HepG2 (cell line): ENCODE results near the gene GPBP1. TPM values are rescaled to one million over a fixed set of nuclear protein-coding genes. Genes with fewer than 3 reads are reported as not detected.

Experiments used
- AGO1 ChIP-seq: fragments of 200-400 bp; formaldehyde crosslinking; IDR thresholded peaks from 2 replicates; pipeline ENCODE4 v1.6.1; 2017; ENCODE audit warnings: mild to moderate bottlenecking, low read depth, low read length, moderate library complexity; ENCODE audit not compliant: poor library complexity, severe bottlenecking
- ATF2 ChIP-seq: sonication (generic); formaldehyde crosslinking; IDR thresholded peaks from 2 replicates; pipeline ENCODE4 v1.4.0; 2020; ENCODE audit warnings: missing genetic modification reagents
- CHD4 ChIP-seq: fragments of 200-600 bp; sonication (generic); IDR thresholded peaks from 2 replicates; pipeline ENCODE4 v1.7.0; 2017; ENCODE audit warnings: mild to moderate bottlenecking, low read length, borderline replicate concordance
- E2F1 ChIP-seq: sonication (generic); formaldehyde crosslinking; IDR thresholded peaks from 2 replicates; pipeline ENCODE4 v1.5.0; 2020; ENCODE audit warnings: missing genetic modification reagents
- HMGA1 ChIP-seq: sonication (generic); formaldehyde crosslinking; conservative IDR thresholded peaks from 2 replicates; pipeline ENCODE4 v1.4.0; 2020; ENCODE audit warnings: missing genetic modification reagents
- HNRNPL ChIP-seq: fragments of 200-400 bp; formaldehyde crosslinking; IDR thresholded peaks from 2 replicates; pipeline ENCODE4 v1.6.1; 2017; ENCODE audit warnings: mild to moderate bottlenecking, low read depth, low read length
- HNRNPUL1 ChIP-seq: fragments of 200-400 bp; formaldehyde crosslinking; IDR thresholded peaks from 2 replicates; pipeline ENCODE4 v1.6.1; 2017; ENCODE audit warnings: low read depth, mild to moderate bottlenecking, low read length, moderate library complexity
- MIXL1 ChIP-seq: IDR thresholded peaks from 2 replicates; pipeline ENCODE4 v1.6.1; 2016
- NFKBIZ ChIP-seq: IDR thresholded peaks from 2 replicates; pipeline ENCODE4 v1.6.1; 2018; ENCODE audit warnings: missing genetic modification reagents, missing compliant biosample characterization
- PHF21A ChIP-seq: sonication (generic); formaldehyde crosslinking; IDR thresholded peaks from 2 replicates; pipeline ENCODE4 v1.5.0; 2020; ENCODE audit warnings: mild to moderate bottlenecking, missing genetic modification reagents
- RFX5 ChIP-seq: IDR thresholded peaks from 2 replicates; pipeline ENCODE4 v1.6.1; 2011; ENCODE audit warnings: low read depth, low read length, improper control_type of control experiment
- SNAPC2 ChIP-seq: sonication (generic); formaldehyde crosslinking; IDR thresholded peaks from 2 replicates; pipeline ENCODE4 v1.8.1; 2022; ENCODE audit warnings: mild to moderate bottlenecking, missing genetic modification reagents
- SOX13 ChIP-seq, 3 experiments: fragments of 450-650 bp in 1 of 3; sonication (generic) in 1 of 3; formaldehyde crosslinking in 1 of 3; IDR thresholded peaks in 2 of 3; conservative IDR thresholded peaks in 1 of 3; 2 replicates each; pipeline versions ENCODE4 v1.5.0 to v1.6.1; 2016 to 2020; ENCODE audit warnings: antibody characterized with exemption in 1 of 3, mild to moderate bottlenecking in 1 of 3, missing compliant biosample characterization in 1 of 3, missing genetic modification reagents in 1 of 3, moderate library complexity in 1 of 3
- ZBTB7B ChIP-seq: sonication (generic); formaldehyde crosslinking; IDR thresholded peaks from 2 replicates; pipeline ENCODE4 v1.4.0; 2020; ENCODE audit warnings: missing genetic modification reagents
- ZNF142 ChIP-seq: sonication (generic); formaldehyde crosslinking; IDR thresholded peaks from 2 replicates; pipeline ENCODE4 v1.4.0; 2020; ENCODE audit warnings: missing genetic modification reagents
- ZNF280B ChIP-seq: sonication (generic); formaldehyde crosslinking; IDR thresholded peaks from 2 replicates; pipeline ENCODE4 v1.5.0; 2020; ENCODE audit warnings: missing genetic modification reagents, mild to moderate bottlenecking, borderline replicate concordance
- ZNF552 ChIP-seq: sonication (generic); formaldehyde crosslinking; IDR thresholded peaks from 2 replicates; pipeline ENCODE4 v1.9.0; 2022; ENCODE audit warnings: missing genetic modification reagents, mild to moderate bottlenecking, borderline replicate concordance
- ZNF619 ChIP-seq: sonication (generic); formaldehyde crosslinking; IDR thresholded peaks from 2 replicates; pipeline ENCODE4 v1.4.0; 2020; ENCODE audit warnings: mild to moderate bottlenecking, missing genetic modification reagents
- polyA plus RNA-seq, 8 experiments: library from polyadenylated mRNA; depleted of rRNA in 3 of 8; stranded (reverse) in 7 of 8; unstranded in 1 of 8; fragments of >200 nt; fragmentation: Illumina TruSeq in 4 of 8; extraction: Trizol in 4 of 8; gene quantifications; 2 replicates each; pipeline versions ENCODE4 v1.2.1 to v1.2.3, GENCODE V29; 2011 to 2016; ENCODE audit warnings: low read depth in 4 of 8, missing spikeins in 1 of 8, mixed read lengths in 1 of 8; ENCODE audit not compliant: insufficient read depth in 1 of 8
- total RNA-seq, 5 experiments: library from RNA; depleted of rRNA; stranded (reverse); fragments of >200 nt; fragmentation: Illumina TruSeq; extraction: Trizol; gene quantifications; 2 replicates each; pipeline ENCODE4 v1.2.3, GENCODE V29; 2016; ENCODE audit warnings: low read depth in 1 of 5

Gene GPBP1
- total and polyA plus RNA-seq, 2 of the 13 experiments (the other 11 are each of a cell fraction or from before 2014, with no cell fraction given) = 27.1 to 72.2 TPM

DNA sequence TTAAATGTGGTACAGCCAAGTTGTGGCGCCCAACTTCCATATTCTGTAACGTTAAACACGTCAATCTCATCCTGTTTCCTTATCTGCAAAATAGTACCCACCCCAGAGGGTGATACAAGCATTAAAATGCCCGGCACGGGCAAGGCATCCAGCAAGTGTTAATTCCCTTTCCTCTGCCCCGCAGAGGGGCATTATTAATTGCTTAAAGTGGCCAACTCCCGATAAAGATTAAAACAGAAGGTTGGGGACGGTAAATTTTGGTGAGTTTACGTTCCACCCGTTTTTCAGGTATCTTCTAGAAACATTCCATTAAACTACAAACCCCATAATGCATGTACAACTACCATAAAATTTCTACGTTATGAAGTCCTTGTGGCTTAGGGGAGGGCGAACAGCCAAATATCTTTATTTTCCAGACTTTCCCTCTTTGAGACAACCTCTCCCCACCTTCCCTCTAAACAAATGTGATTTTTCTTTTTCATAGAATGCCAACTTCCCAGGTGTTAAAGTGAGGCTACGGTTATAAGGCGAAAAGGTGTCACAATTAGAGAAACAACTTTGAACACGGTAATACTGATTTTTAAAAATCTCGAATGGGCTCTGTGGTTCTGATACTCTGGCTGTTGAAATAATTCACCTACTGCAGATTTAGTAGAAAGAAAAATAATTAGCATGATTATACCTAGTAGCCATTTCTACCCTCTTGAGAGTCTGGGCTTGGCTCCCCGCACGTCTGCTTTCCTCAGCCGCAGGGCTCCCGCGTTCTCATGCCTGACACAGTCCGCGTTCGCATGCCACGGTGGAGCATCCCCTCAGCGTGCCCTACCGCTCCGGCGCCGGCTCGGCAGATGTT, 1.2 kb upstream of the GPBP1 start (continued):
- TF ChIP-seq ZNF280B (CRISPR knock-in tag) (no peak), HNRNPL (no peak), NFKBIZ (no peak), MIXL1 (CRISPR knock-in tag) (no peak), ZNF552 (CRISPR knock-in tag) (no peak), CHD4 (no peak), SOX13 (IDR thresholded peaks at IDR 0.05) (no peak), SOX13 (CRISPR knock-in tag; conservative IDR thresholded peaks at IDR 0.05 in 1 of 2, IDR thresholded peaks at IDR 0.05 in 1 of 2) (no peak), HMGA1 (no peak), AGO1 (no peak), PHF21A (CRISPR knock-in tag) (0 out of 2 replicates have a peak, but pooled peaks have one; percentile 6), ZNF142 (CRISPR knock-in tag) (peak; percentile 97; the same call in 1 of the 2 replicates), E2F1 (no peak), ZNF619 (CRISPR knock-in tag) (no peak; the same call in 1 of the 2 replicates), SNAPC2 (CRISPR knock-in tag) (no peak), RFX5 (no peak), ATF2 (CRISPR knock-in tag) (no peak), ZBTB7B (CRISPR knock-in tag) (peak; percentile 22), HNRNPUL1 (no peak)
